K562 (cell line): ENCODE measurements around the gene XKR3. TPM values are rescaled to one million over a fixed set of nuclear protein-coding genes. Genes with fewer than 3 reads are reported as not detected.

Experiments used
- ATF2 ChIP-seq: sonication (generic); formaldehyde crosslinking; IDR thresholded peaks from 2 replicates; pipeline ENCODE4 v1.8.1; 2022; ENCODE audit warnings: missing genetic modification reagents
- CCNT2 ChIP-seq: IDR thresholded peaks from 2 replicates; pipeline ENCODE4 v1.6.1; 2011; ENCODE audit warnings: borderline replicate concordance, low read depth, mild to moderate bottlenecking, moderate library complexity, mixed read lengths, low read length; ENCODE audit not compliant: insufficient read length; ENCODE audit errors: extremely low read depth
- CLOCK ChIP-seq: fragments of 250-450 bp; sonication (Bioruptor Pico); IDR thresholded peaks from 2 replicates; pipeline ENCODE4 v1.4.0; 2020; ENCODE audit warnings: mild to moderate bottlenecking, moderate library complexity, borderline replicate concordance
- E2F5 ChIP-seq: sonication (generic); formaldehyde crosslinking; IDR thresholded peaks from 2 replicates; pipeline ENCODE4 v1.8.0; 2022; ENCODE audit warnings: mild to moderate bottlenecking, missing genetic modification reagents
- FOXA3 ChIP-seq, 2 experiments: fragments of 450-650 bp in 1 of 2; sonication (generic) in 1 of 2; formaldehyde crosslinking; IDR thresholded peaks in 1 of 2; conservative IDR thresholded peaks in 1 of 2; 2 replicates each; pipeline versions ENCODE4 v1.4.0 to v1.8.0; 2020 to 2022; ENCODE audit warnings: mild to moderate bottlenecking in 2 of 2, missing genetic modification reagents in 1 of 2
- KLF1 ChIP-seq: fragments of 450-650 bp; IDR thresholded peaks from 2 replicates; pipeline ENCODE4 v1.6.1; 2016; ENCODE audit warnings: missing genetic modification characterization, missing compliant biosample characterization
- MEIS2 ChIP-seq: fragments of 450-650 bp; IDR thresholded peaks from 2 replicates; pipeline ENCODE4 v1.6.1; 2014; ENCODE audit warnings: mild to moderate bottlenecking; ENCODE audit not compliant: partially characterized antibody
- MNT ChIP-seq, 2 experiments: fragments of 450-650 bp; conservative IDR thresholded peaks; 2 replicates each; pipeline ENCODE4 v1.6.1; 2017; ENCODE audit warnings: mild to moderate bottlenecking in 2 of 2, moderate library complexity in 2 of 2
- PKNOX1 ChIP-seq: fragments of 450-650 bp; IDR thresholded peaks from 2 replicates; pipeline ENCODE4 v1.6.1; 2016
- ZNF133 ChIP-seq: fragments of 250-450 bp; sonication (Bioruptor Pico); IDR thresholded peaks from 2 replicates; pipeline ENCODE4 v1.4.0; 2020; ENCODE audit warnings: mild to moderate bottlenecking
- ZNF384 ChIP-seq: IDR thresholded peaks from 2 replicates; pipeline ENCODE4 v1.6.1; 2012; ENCODE audit warnings: low read depth, low read length, improper control_type of control experiment
- polyA plus RNA-seq, 8 experiments: library from polyadenylated mRNA; depleted of rRNA in 4 of 8; stranded (reverse) in 5 of 8; unstranded in 3 of 8; fragments of >200 nt; fragmentation: Nextera tagmentation in 2 of 8; fragmentation: Illumina TruSeq in 1 of 8; extraction: Ambion mirVana in 2 of 8; extraction: Trizol in 1 of 8; gene quantifications; 2 replicates each; pipeline versions ENCODE4 v1.2.1 to v1.2.3, GENCODE V29; 2011 to 2014; ENCODE audit warnings: inconsistent platforms in 1 of 8, missing spikeins in 1 of 8
- total RNA-seq, 7 experiments: library from RNA; depleted of rRNA in 6 of 7; stranded (reverse); fragments of >200 nt in 6 of 7; fragmentation: Illumina TruSeq in 2 of 7; extraction: Trizol in 2 of 7; gene quantifications; 2 replicates each; pipeline versions ENCODE4 v1.2.1 to v1.2.3, GENCODE V29; 2011 to 2021; ENCODE audit warnings: low replicate concordance in 1 of 7

The XKR3 gene
- total and polyA plus RNA-seq, 9 of the 15 experiments (the other 6 are each of a cell fraction or from before 2014, with no cell fraction given), result 3.5 to 11.5 (median 7.1) TPM

GRCh38 chr22:16801088-16801487 lies 24.1 kb downstream of the XKR3 start (continued):
- TF ChIP-seq FOXA3 (CRISPR knock-in tag; conservative IDR thresholded peaks at IDR 0.05 in 1 of 2, IDR thresholded peaks at IDR 0.05 in 1 of 2) (no peak), CLOCK (CRISPR knock-in tag) (no peak), CCNT2 (no peak), MEIS2 (no peak), ATF2 (no peak), PKNOX1 (no peak), ZNF384 (peak; percentile 54; the same call in 1 of the 2 replicates), MNT (conservative IDR thresholded peaks at IDR 0.05) (no peak), KLF1 (tag) (no peak), E2F5 (CRISPR knock-in tag) (no peak), ZNF133 (no peak)
